Measurements from ENCODE around the gene CCNL2.
"Not testable (repeated sequence)": the region's sequence is repeated elsewhere in the genome, so short reads cannot be mapped to it uniquely, and the experiment has no call there.

CCNL2 gene

DNA sequence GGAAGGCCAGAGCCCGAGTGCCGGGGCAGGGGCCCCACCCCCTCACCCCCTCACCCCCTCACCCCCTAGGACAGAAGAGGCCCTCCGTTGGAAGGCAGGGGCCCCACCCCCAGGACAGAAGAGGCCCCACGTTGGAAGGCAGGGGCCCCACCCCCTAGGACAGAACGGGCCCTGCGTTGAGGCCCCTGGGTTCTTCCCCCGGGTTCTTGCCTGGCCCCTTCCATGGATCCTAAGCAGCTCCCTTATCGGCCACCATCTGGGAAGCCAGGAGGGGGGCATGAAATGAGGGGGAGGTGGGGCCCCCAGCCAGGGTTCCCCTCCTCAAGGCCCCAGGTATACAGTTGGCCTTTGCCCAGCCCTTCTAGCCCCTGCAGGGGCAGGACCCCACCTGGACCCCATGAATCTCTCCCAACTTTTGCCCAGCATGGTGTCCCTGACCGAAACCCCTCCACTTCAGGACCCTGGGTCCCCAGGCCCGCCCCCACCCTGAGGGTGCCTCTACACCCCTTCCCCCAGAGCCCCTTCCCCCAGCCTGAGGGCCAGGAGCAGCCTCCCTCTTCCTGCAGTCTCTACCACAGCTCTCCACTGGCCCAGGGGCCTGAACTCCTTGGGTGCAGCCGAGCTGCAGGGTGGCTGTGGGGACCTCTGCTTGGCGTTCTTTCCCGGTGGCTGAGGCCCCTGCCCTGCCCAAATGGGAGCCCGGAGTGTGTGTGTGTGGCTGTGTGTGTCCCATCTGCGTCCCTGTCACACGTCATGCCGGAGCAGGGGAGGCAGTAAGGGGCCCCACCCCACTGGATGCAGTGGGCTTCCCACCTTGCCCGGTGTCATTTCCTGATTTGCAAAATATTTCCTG lies 32.1 kb upstream of the CCNL2 start:
- Histone ChIP-seq H3K9me3 (replicated peaks; ENCODE audit: insufficient read depth, low read length) (no peaks in the 10 kb centered on the region), H2AFZ (ENCODE audit: low read length) (no peak overlapping the region), H3K9ac (ENCODE audit: low read length) (no peak overlapping the region), H3K27ac (ENCODE audit: low read length) (no peak overlapping the region), H3K36me3 (replicated peaks; ENCODE audit: insufficient read depth, low read length) (no peaks in the 10 kb centered on the region), H3K9me2 (replicated peaks; ENCODE audit: insufficient read depth, low read length) (no peaks in the 10 kb centered on the region), H3K27me3 (replicated peaks; ENCODE audit: insufficient read depth, low read length) (peaks cover 59% of the 10 kb centered on the region), H3K4me2 (ENCODE audit: low read depth, low read length) (no peak overlapping the region), H3K4me1 (ENCODE audit: low read length) (no peaks in the 10 kb centered on the region), H4K20me1 (ENCODE audit: insufficient read depth, low read length) (no peaks in the 10 kb centered on the region), H3F3A (ENCODE audit: insufficient read depth, low read length) (no peaks in the 10 kb centered on the region), H3K79me2 (ENCODE audit: low read length) (no peaks in the 10 kb centered on the region), H3K4me3 (ENCODE audit: low read length) (no peak overlapping the region)
- TF ChIP-seq EZH2 (optimal IDR thresholded peaks at IDR 0.05; ENCODE audit: low read depth, low read length) (no peak), EZH2phosphoT487 (IDR thresholded peaks at IDR 0.05; ENCODE audit: low read length) (no peak)
- TF ChIP-seq, protein P1, sequence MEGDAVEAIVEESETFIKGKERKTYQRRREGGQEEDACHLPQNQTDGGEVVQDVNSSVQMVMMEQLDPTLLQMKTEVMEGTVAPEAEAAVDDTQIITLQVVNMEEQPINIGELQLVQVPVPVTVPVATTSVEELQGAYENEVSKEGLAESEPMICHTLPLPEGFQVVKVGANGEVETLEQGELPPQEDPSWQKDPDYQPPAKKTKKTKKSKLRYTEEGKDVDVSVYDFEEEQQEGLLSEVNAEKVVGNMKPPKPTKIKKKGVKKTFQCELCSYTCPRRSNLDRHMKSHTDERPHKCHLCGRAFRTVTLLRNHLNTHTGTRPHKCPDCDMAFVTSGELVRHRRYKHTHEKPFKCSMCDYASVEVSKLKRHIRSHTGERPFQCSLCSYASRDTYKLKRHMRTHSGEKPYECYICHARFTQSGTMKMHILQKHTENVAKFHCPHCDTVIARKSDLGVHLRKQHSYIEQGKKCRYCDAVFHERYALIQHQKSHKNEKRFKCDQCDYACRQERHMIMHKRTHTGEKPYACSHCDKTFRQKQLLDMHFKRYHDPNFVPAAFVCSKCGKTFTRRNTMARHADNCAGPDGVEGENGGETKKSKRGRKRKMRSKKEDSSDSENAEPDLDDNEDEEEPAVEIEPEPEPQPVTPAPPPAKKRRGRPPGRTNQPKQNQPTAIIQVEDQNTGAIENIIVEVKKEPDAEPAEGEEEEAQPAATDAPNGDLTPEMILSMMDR (IDR thresholded peaks at IDR 0.05; ENCODE audit: low read length): no peak
- no peak for DNase-seq

DNA sequence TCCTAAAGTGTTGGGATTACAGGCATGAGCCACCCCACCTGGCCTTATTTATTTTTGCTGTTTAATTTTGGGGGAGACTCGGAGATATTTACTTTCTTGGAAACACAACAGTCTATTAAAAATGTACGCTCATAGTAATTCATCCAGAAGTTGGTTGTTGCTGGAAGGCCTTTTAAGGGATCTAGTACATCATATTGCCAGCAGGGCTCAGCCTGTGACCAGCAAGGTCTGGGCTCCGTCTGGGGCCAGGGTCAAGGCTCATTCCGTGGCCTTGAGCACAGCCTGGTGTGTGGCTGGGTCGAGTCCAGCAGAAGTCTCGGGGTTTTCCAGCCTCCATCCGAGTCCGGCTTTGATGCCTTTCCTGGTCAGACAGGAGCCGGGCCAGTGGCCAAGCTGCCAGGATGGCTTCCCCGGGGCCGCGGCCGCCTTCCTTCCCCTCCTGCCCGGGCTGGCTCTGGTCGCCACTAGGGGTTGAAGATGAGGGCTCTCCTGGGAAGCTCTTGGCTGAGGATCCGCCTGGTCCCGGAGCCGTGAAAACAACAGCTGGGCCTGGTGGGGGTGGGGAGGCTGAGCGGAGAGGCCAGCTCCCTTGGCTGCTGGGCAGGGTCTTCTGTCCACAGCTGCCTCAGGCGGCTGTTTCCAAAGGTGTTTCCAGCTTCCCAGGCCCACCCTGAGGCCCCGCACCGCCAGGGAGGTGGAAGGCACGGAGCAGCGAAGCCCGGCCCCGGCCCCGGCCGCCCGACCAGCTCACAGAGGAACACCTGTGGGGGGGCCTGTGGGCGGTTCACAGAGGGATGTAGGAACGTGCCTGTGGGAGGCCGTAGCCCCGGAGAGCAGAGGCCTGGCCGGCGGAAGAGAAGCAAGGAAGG lies 31.2 kb upstream of the CCNL2 start:
- Histone ChIP-seq H4K20me1 (ENCODE audit: insufficient read depth, low read length) (no peaks in the 10 kb centered on the region), H3K27me3 (replicated peaks; ENCODE audit: insufficient read depth, low read length) (peaks cover 65% of the 10 kb centered on the region), H3K79me2 (ENCODE audit: low read length) (no peaks in the 10 kb centered on the region), H3K36me3 (replicated peaks; ENCODE audit: insufficient read depth, low read length) (no peaks in the 10 kb centered on the region), H3K9me3 (replicated peaks; ENCODE audit: insufficient read depth, low read length) (no peaks in the 10 kb centered on the region), H3K4me3 (ENCODE audit: low read length) (no peak overlapping the region), H3K4me1 (ENCODE audit: low read length) (no peaks in the 10 kb centered on the region), H2AFZ (ENCODE audit: low read length) (no peak overlapping the region), H3K9ac (ENCODE audit: low read length) (no peak overlapping the region), H3K9me2 (replicated peaks; ENCODE audit: insufficient read depth, low read length) (no peaks in the 10 kb centered on the region), H3F3A (ENCODE audit: insufficient read depth, low read length) (no peaks in the 10 kb centered on the region), H3K4me2 (ENCODE audit: low read depth, low read length) (no peak overlapping the region), H3K27ac (ENCODE audit: low read length) (no peak overlapping the region)
- DNase-seq: no peak
- TF ChIP-seq, protein P1 (IDR thresholded peaks at IDR 0.05; ENCODE audit: low read length): no peak
- TF ChIP-seq EZH2phosphoT487 (IDR thresholded peaks at IDR 0.05; ENCODE audit: low read length): no peak
- no peak for TF ChIP-seq EZH2 (optimal IDR thresholded peaks at IDR 0.05; ENCODE audit: low read depth, low read length)

DNA sequence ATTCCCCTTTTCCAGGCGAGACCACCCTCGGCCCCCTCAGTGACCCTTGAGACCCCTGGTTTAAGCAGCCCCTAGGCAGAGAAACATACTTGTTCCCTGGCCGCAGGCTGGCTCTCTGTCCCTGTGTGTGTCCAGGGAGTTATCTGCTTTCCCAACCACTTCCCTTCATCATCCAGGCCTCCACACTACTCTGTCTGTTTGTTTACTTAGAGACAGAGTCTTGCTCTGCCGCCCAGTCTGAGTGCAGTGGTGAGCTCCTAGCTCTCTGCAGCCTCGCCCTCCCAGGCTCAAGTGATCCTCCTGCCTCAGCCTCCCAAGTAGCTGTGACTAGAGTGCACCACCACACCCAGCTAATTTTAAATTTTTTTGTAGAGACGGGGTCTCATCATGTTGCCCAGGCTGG lies 30.5 kb upstream of the CCNL2 start:
- TF ChIP-seq EZH2 (optimal IDR thresholded peaks at IDR 0.05; ENCODE audit: low read depth, low read length): no peak
- TF ChIP-seq, protein P1 (IDR thresholded peaks at IDR 0.05; ENCODE audit: low read length): no peak
- TF ChIP-seq EZH2phosphoT487 (IDR thresholded peaks at IDR 0.05; ENCODE audit: low read length): no peak
- no peak overlapping the region for H3K4me3 ChIP-seq (ENCODE audit: low read length)

DNA sequence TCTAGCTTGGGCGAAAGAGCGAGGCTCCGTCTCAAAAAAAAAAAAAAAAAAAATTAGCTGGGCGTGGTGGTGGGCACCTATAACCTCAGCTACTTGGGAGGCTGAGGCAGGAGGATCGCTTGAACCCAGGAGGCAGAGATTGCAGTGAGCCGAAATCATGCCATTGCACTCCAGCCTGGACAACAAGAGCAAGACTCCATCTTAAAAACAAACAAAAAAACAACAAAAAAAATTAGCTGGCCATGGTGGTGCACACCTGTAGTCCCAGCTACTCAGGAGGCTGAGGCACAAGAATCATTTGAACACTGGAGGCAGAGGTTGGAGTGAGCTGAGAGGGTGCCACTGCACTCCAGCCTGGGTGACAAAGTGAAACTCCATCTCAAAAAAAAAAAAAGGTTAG lies 29.8 kb upstream of the CCNL2 start:
- not testable (repeated sequence) for H3K27ac ChIP-seq (ENCODE audit: low read length); H2AFZ ChIP-seq (ENCODE audit: low read length); H3K9me3 ChIP-seq (replicated peaks; ENCODE audit: insufficient read depth, low read length); H3F3A ChIP-seq (ENCODE audit: insufficient read depth, low read length); H3K79me2 ChIP-seq (ENCODE audit: low read length); H3K36me3 ChIP-seq (replicated peaks; ENCODE audit: insufficient read depth, low read length); H3K4me1 ChIP-seq (ENCODE audit: low read length); H3K9ac ChIP-seq (ENCODE audit: low read length); DNase-seq; H3K9me2 ChIP-seq (replicated peaks; ENCODE audit: insufficient read depth, low read length); H3K4me3 ChIP-seq (ENCODE audit: low read length); H4K20me1 ChIP-seq (ENCODE audit: insufficient read depth, low read length); H3K4me2 ChIP-seq (ENCODE audit: low read depth, low read length)
- H3K27me3 ChIP-seq (replicated peaks; ENCODE audit: insufficient read depth, low read length): peaks cover 52% of the 10 kb centered on the region

More for the DNA sequence above, 30.5 kb upstream of the CCNL2 start:
- no peak overlapping the region for H3K4me2 ChIP-seq (ENCODE audit: low read depth, low read length)
- H3K4me1 ChIP-seq (ENCODE audit: low read length): no peaks in the 10 kb centered on the region
- H3F3A ChIP-seq (ENCODE audit: insufficient read depth, low read length): no peaks in the 10 kb centered on the region
- no peaks in the 10 kb centered on the region for H3K9me2 ChIP-seq (replicated peaks; ENCODE audit: insufficient read depth, low read length)
- no peaks in the 10 kb centered on the region for H3K79me2 ChIP-seq (ENCODE audit: low read length)
- H2AFZ ChIP-seq (ENCODE audit: low read length): no peak overlapping the region
- no peaks in the 10 kb centered on the region for H4K20me1 ChIP-seq (ENCODE audit: insufficient read depth, low read length)
- H3K27me3 ChIP-seq (replicated peaks; ENCODE audit: insufficient read depth, low read length): peaks cover 60% of the 10 kb centered on the region
- H3K9me3 ChIP-seq (replicated peaks; ENCODE audit: insufficient read depth, low read length): no peaks in the 10 kb centered on the region
- no peak for DNase-seq
- H3K27ac ChIP-seq (ENCODE audit: low read length): no peak overlapping the region
- no peaks in the 10 kb centered on the region for H3K36me3 ChIP-seq (replicated peaks; ENCODE audit: insufficient read depth, low read length)
- H3K9ac ChIP-seq (ENCODE audit: low read length): no peak overlapping the region
